Ramos (cell line): ENCODE data around the gene PPOX.

Source experiments
- in situ Hi-C: fragments of 300-500 bp; cut with MboI; formaldehyde crosslinking; loops from one replicate; pipeline ENCODE4 v1.14.3; 2022; ENCODE audit warnings: low sequenced_read_pairs; ENCODE audit not compliant: unreplicated experiment

The PPOX gene

DNA sequence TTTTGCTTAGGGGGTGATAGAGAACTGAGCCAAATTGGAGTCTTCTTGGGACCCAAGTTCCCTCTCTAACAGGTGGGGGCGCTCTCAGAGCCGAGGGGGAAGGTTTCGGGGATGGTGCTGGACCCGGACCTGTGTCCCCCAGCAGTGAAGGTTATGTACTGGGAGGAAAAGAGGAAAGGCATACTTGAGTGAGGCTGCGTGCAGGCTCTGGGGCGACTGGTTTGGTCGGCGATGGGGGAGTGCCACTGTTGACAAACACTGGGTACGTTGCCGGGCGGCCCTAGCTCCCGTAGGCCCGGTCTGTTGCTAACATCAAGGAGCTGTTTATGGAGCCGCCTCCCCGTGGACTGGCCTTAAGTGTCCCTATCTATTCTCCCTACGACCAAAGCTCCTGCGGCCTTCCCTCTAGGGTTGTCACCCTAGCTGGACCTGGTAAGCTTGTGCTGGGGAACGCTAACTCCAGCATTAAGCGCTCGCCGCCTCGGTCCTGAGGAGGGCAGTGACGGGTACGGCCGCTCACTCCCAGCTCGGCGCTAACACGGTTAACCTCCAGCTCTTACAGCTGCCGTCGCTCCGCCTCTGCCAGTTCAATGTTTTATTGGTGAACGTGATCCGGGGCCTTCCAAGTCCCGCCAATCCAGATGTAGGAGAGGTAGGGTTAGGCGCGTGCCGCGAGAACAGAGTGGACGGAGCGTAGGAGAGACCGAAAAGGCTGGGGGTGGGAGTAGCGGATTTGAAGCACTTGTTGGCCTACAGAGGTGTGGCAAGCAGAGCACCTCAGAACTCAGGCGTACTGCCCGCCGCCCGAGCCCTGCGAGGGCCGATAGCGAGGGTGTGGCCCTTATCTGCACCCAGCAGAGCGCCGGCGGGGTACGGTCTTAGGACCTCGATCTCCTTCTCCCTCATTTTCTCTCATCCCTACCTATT lies at the start of gene PPOX:
Gene PPOX, plus strand, starts transcription at position 685 of the 927 bp plus-strand sequence. CDS start 422 bp downstream, outside the sequence.
- in situ Hi-C loops = no loop called here

DNA sequence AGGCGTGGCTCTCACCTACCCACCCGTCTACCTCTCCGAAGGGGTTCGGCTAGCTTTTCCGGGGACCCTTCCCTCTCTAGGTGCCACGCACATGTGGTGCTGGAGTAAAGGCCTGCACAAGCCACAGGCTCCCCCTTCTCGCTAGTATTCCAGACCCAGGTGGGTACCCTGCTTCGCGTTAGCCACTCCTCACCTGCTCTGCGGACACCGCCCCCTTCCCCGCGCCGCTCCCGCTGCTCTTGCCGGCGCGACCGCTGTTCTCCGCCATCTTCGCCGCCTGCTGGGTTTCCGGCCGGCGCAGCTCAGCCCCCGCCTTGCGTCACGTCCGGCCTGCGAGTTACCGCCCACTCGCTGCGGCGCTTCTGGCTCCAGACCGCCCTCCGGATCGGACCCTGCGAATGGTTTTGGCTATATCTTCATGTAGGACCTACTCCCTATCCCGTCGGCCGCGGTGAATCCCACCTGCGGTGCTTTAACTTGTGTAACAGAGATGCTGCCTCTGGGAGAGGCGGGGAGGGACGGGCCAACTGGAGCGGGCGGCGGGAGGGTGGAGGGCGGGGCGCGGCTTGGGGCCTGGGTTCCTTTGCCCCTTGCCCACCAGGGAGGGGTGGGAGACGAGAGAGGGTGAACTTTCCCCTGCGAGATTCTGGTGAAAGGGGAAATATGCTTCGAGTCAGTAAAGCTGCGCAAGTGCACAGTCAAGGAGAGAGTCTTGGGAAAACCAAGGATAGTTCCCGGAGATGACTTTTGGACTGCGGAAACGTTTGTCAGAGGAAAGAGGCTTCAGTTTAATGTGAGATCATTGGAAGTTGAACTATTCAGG lies 48.3 kb upstream of the PPOX start, which contains the start of the genes NIT1 and PFDN2:
Gene NIT1, plus strand, starts transcription at position 347 of the 823 bp plus-strand sequence. Its CDS starts 72 bp downstream, at position 419.
Gene PFDN2, minus strand, starts transcription at position 279 of the 823 bp plus-strand sequence. Its CDS starts 11 bp downstream, at position 268.
- in situ Hi-C loops = no loop called here

DNA sequence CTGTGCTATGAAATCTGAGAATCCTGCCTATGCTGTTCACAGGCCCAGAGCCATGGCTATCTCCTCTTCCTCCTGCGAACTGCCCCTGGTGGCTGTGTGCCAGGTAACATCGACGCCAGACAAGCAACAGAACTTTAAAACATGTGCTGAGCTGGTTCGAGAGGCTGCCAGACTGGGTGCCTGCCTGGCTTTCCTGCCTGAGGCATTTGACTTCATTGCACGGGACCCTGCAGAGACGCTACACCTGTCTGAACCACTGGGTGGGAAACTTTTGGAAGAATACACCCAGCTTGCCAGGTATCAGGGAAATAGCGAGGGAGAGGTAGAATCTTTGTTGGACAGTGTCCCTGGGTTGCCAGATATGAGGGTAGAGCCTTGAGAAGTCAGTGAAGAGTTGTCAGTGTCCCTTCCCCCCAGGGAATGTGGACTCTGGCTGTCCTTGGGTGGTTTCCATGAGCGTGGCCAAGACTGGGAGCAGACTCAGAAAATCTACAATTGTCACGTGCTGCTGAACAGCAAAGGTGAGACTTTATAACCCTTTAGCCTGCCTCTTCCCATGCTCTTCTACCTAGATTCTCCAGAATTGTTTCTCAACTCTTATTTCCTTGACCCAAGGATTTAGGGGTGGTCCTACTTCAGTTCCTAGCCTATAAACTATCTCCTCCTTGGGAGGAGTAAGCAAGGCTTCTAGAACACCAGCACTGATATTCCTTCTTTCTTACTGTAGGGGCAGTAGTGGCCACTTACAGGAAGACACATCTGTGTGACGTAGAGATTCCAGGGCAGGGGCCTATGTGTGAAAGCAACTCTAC lies 46.9 kb upstream of the PPOX start:
- in situ Hi-C loops = no loop called here

- in situ Hi-C loops = no loop called here
Measured at GRCh38 chr1:161121042-161121650, 45.1 kb upstream of the PPOX start.

- in situ Hi-C loops = no loop called here
Measured at GRCh38 chr1:161121834-161122233, 44.4 kb upstream of the PPOX start.

DNA sequence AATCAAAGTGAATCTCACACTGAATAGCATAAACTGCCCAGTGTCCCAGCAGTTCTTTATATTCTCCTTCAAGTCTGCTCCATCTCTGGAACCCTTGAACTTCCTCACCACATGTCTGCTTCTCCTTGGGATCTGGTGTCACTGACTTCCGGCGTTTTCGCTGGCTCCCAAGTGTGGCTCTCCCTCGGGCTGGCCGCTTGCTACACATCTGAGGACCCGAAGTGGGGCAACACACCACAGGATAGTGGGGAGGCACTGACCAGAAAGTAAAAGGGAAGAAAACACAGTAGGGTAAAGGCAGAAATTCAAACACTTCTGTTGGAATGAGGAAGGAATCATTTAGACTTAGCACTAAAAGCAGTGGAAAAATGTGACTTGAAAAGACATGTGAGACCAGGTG lies 43.3 kb upstream of the PPOX start:
- in situ Hi-C loops = no loop called here

DNA sequence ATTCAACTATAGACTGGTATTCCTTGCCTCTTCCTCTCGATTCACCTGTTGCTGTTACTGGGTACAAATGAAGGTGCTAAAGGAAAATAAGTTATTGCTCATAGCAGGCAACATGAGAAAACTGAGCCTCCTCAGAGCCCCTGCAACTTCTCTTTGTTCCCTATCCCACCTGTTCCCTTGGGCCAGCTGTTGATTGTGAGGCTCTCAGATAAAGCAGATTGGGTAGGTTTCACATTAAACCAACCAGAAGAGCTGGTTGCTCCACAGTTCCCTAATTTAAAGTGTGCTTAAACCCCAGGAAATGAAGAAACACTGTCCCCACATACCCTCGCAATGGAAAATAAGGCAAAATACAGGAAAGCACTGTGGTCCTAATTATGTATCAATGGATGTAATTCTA lies 38.6 kb upstream of the PPOX start:
- in situ Hi-C loops = no loop called here

DNA sequence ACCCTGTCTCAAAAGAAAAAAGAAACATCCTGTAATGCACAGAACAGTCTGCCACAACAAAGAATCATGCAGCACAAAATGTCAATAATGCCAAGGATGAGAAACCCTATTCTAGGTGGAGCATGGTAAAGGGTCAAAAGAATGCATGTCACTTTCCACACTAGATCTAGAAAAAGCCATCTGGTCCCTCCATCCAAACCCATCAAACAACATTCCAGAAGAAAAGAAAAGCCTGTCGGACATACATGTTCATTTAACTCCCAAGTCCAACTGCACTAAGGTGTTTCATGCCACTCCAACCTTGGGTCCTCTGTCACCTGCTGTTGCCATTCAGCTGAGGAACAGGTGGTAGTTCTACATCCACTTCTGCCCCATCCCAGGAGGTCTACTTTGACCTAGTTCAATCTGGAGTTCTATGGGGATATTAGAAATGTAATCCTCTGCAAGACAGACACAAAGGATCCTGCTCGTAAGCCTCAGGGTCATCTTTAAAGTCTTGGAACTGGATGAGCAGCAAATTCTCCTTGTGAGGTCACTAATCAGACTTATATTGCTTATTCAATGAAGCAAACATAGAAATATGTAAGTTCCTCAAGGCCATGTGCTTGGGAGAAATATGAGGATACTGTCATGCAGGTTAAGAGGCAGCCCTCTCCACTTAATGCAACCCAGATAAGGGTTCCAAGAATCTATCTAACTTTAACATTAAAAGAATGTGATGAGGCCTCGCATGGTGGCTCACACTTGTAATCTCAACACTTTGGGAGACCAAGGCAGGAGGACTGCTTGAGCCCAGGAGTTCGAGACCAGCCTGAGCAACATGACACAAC lies 37.4 kb upstream of the PPOX start:
- in situ Hi-C loops = no loop called here

DNA sequence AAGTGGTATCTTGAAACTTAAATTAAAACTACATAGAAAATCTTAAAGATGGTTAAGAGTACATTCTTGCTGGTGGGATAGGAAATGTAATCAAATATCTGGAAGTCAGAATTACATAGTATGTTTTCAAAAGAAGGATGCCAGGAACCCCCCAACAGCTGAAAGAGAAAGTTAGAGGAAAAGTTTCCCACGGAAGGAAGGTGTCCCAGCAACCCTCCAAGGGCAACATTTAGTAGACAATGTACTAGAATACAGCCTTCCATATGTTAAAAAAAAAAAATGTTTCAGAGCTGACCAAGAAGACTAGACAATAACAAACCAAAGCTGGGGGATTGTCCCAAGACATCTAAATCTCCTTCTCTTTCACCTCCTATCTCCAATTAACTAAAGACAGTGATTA lies 36.0 kb upstream of the PPOX start:
- in situ Hi-C loops = no loop called here

GRCh38 chr1:161131523-161132409 lies 34.5 kb upstream of the PPOX start:
- in situ Hi-C loops = no loop called here

DNA sequence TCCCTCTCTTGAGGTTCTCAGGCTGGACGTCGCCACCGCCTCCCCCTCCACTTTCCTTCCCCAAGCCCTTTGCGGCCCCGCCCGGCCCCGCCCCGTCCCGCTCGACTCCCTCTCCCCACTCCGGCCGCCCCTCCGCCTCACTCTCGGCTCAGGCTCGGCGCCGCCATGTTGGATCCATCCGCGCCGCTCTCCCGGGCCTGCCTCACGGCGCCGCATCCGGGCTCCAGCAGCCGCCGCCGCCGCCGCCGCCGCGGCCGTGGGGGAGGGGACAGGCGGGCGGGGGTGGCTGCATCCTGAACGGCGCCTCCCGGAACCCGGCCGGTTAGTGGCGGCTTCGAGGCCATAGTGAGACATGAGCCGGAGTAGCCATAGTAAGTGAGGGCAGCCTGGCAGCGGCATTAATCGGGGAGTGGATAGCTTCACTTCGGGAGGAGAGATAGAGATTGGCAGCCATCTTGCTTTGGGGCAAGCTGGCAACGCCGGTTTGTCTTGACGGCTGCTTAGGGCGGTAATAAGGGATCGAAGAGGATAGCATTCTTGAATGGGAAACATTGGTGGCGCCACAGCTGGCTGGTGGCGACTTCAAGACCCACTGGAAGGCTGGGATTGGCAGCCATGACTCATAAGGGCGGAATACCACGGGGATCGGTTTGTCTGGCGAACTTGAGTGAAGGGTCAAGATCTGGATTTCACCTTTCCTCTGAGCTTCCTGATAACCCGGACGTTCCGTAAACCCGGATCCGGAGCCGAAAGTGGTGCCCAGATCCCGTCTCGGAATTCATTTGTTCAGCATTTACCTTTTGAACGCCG lies 33.6 kb upstream of the PPOX start, which contains the start of gene DEDD:
Gene DEDD, minus strand, starts transcription at position 258 of the 810 bp plus-strand sequence. CDS start 8,205 bp downstream, outside the sequence.
- in situ Hi-C loops = no loop called here

GRCh38 chr1:161133220-161133740 lies 32.9 kb upstream of the PPOX start:
- in situ Hi-C loops = no loop called here

DNA sequence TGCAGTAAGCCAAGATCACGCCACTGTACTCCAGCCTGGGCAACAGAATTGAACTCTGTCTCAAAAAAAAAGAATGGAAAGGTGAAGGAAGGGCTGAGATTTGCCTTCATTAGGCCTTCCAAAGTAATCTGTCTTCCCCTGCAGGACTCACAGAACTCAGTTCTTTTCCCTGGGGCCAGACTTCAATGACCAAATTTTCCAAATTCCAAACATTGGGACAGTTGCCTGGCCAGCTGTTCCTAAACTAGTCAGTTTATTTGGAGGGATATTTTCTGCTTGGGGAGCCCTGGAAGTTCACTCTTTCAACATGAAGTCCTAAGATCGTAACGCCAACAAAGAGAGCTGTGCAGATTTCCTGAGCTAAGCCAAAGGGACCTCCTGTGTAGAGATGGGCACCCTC lies 28.3 kb upstream of the PPOX start:
- in situ Hi-C loops = no loop called here

- in situ Hi-C loops = no loop called here
Measured at GRCh38 chr1:161138431-161138830, 27.8 kb upstream of the PPOX start.

- in situ Hi-C loops = no loop called here
Measured at GRCh38 chr1:161139766-161140165, 26.5 kb upstream of the PPOX start.

GRCh38 chr1:161140755-161141400 lies 25.3 kb upstream of the PPOX start:
- in situ Hi-C loops = no loop called here
